GM18498 (cell line): ENCODE measurements around the gene GPAT2.
"Not testable (repeated sequence)": the region's sequence is repeated elsewhere in the genome, so short reads cannot be mapped to it uniquely, and the experiment has no call there.

Experiments used
- ATAC-seq: cut with Tn5 transposase; IDR thresholded peaks from one replicate; pipeline ENCODE4 v1.9.1; 2021; ENCODE audit warnings: mild to moderate bottlenecking, moderate library complexity; ENCODE audit not compliant: unreplicated experiment

GPAT2 gene

GRCh38 chr2:96065954-96066353 is 31.2 kb upstream of the GPAT2 start:
- ATAC-seq: not testable (repeated sequence)

- no peak for ATAC-seq
These were observed 30.7 kb upstream of the GPAT2 start for GRCh38 chr2:96065381-96065930.

DNA sequence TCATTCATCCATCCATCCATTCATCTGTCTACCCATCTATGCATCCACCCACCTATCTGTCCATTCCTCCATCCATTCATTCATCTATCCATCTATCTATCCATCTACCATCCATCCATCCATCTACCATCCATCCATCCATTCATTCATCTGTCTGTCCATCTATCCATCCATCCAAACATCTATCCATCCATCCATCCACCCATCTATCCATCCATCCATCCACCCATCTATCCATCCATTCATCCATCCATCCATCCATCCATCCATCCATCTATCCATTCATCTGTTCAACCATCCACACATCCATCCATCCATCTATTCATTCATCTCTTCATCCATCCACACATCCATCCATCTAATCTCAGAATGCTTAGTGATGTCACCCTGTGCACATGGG is 30.0 kb upstream of the GPAT2 start:
- not testable (repeated sequence) for ATAC-seq

- ATAC-seq: not testable (repeated sequence)
These were observed 29.4 kb upstream of the GPAT2 start for GRCh38 chr2:96064047-96064675.

GRCh38 chr2:96063116-96063899 is 28.6 kb upstream of the GPAT2 start:
- not testable (repeated sequence) for ATAC-seq

DNA sequence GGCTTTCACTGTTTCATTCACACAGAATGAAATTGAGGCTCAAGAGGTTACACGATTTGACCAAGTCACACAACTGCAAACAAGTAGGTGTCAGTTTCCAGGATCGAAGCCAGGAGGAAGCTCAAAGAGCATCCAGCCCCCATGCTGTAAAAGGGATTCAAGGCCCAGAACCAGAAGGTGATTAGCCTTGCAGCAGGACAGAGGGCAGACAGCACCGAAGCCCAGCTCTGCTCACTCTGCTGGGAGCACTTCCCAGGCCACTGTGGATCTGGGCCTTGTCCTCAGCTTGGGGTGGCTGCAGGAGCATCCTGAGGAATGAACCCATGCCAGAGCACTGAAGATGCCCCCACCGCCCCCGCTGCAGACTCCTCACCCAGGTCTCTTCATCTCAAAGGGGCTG is 27.8 kb upstream of the GPAT2 start:
- not testable (repeated sequence) for ATAC-seq

DNA sequence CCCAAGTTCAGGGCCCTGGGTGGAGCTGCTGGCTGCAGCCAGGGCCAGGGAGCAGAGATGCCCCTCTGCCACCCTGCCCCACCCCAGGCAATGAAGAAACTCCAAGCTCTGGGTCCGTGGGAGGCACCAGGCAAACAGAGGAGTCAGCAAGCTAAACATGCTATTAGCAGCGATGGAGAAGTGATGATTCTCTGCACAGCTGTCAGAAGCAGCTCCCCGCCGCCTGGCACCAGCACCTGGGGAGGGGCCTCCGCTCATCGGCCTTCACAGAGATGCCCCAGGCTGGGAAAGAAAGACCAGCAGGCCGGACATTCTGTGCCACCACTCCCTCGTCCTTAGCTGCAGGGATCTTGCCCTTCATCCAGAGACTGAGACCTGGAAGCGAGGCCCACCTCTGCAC is 27.2 kb upstream of the GPAT2 start:
- ATAC-seq: not testable (repeated sequence)

- ATAC-seq: not testable (repeated sequence)
These were observed 26.6 kb upstream of the GPAT2 start for GRCh38 chr2:96061197-96061817.

- not testable (repeated sequence) for ATAC-seq
These were observed 25.6 kb upstream of the GPAT2 start for GRCh38 chr2:96060325-96060724.

- not testable (repeated sequence) for ATAC-seq
These were observed 24.7 kb upstream of the GPAT2 start for GRCh38 chr2:96059443-96059842.

- ATAC-seq: not testable (repeated sequence)
These were observed 21.1 kb upstream of the GPAT2 start for GRCh38 chr2:96055830-96056229.

- not testable (repeated sequence) for ATAC-seq
These were observed 19.8 kb upstream of the GPAT2 start for GRCh38 chr2:96054537-96054936.

DNA sequence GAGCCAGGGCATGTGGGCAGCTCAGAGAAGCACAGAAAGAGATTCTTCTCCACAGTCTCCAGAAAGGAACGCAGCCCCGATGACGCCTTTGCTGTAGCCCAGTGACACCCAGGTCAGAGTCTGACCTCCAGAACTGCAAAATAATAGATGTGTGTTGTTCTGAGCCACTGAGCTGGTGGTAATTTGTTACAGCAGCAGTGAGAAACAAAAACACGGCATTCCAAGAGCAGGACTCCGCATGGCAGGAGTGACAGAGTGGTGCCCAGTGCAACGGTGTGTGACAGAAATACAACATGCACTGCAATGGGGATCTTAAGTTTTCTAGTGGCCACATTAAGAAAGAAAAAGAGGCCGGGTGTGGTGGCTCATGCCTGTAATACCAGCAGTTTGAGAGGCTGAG is 18.7 kb upstream of the GPAT2 start:
- not testable (repeated sequence) for ATAC-seq

DNA sequence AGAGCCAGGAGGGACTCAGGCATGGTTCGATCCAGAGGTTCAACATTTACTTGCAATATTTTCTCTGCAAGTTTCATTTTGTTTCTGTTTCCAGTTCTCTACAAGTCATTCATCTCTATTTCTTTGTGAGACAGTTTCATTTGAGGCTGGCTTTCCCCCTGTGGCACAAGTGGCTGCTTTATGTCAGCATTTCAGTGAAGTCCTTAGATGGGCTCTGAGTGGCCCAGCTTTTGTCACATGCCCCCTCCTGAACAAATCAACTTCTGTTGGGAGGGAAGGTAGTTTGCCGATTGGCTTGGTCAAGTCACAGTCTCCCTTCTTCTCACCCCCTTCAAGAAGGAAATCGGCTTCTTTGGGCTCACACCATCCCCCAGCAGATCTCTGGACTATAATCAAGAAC is 17.9 kb upstream of the GPAT2 start:
- ATAC-seq: not testable (repeated sequence)

DNA sequence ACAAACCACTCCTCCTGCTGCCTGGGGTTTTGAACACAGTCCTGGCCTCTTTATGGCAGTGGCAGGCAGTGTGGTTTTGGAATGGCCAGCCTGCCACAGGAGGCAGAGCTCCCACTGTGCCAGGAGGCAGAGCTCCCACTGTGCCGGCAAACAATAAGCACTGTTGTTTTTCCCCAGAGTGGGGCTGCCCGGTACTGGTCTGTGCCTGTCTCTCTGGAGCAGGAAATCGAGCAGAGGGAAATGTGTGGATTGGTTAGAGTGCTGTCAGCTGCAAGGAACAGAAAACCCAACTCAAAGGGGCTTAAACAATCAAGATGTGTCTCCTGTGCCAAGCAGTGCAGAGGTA is 15.2 kb upstream of the GPAT2 start:
- ATAC-seq: not testable (repeated sequence)

DNA sequence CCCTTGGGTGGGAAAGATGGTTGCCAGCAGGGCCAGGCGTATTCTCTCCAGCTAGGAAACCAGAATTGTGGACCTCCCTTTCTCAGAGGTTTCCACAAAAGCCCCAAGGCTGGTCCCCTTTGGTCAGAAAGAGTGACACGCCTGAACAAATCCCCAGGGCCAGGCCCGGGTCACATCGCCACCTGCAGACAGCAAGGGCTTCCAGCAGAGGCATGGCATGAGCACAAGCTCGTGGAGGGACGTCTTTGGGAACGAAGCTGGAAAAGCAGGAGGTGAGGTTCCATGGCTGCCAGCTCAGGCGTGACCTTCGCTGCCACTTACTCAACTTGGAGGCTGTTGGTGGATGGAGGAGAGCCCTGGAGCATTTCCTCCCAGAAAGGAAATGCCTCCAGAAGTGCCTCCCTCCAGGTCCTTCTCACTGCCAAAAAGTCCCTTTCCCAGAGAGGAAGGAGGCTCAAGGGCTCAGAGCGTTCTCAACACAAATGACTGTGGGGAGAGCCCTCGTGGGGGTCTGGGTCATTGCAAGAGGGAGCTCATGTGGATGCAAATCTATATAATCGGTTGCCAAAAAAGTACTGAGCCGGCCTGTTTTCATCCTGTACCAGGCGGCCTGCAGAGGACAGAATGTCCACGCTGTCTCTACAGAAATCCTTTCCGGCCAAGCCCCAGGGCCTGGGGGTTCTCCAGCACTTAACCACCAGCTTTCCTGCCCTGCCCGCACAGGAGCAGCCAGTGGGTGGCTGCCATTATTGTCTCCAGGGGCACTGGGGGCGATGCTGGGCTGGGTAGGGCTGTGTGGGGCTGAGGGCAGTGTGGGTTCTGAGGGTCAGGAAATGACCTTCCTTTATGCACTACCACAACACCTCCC is 14.6 kb upstream of the GPAT2 start:
- ATAC-seq: not testable (repeated sequence)

DNA sequence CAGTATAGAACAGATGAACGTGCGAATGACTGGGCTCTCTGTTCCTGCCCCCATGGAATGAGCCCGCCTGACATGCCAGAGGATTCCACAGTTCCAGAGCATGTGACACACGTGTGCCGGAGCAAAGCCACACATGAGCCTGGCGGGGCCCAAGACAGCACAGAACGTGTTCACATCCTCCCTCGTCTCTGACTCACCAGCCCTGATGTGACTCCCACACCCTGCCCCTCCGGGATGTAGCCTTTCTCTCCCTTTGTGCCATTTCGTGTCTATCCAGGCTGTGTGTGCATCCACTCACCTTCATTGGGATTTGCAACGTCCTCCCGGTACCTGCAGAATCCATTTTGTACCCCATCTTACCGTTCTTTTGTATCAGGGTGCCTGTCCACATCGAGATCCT is 838 bp upstream of the GPAT2 start:
- ATAC-seq: not testable (repeated sequence)

- not testable (repeated sequence) for ATAC-seq
These were observed 719 bp downstream of the GPAT2 start for GRCh38 chr2:96033997-96034396.

GRCh38 chr2:96027725-96028325 is 6.9 kb downstream of the GPAT2 start:
- not testable (repeated sequence) for ATAC-seq

GRCh38 chr2:96025755-96026154 is 9.0 kb downstream of the GPAT2 start:
- not testable (repeated sequence) for ATAC-seq
